HepG2 (cell line): ENCODE measurements around the gene BMPR1B.
"Not testable (repeated sequence)": the region's sequence is repeated elsewhere in the genome, so short reads cannot be mapped to it uniquely, and the experiment has no call there.

ENCODE experiments used
- ARNT ChIP-seq: fragments of 450-650 bp; IDR thresholded peaks from 2 replicates; pipeline ENCODE4 v1.6.1; 2017
- POLR2A ChIP-seq, 2 experiments: IDR thresholded peaks; 2 replicates each; pipeline ENCODE4 v1.6.1; 2011; ENCODE audit warnings: low read depth in 2 of 2, low read length in 2 of 2, mild to moderate bottlenecking in 1 of 2, moderate library complexity in 1 of 2; ENCODE audit not compliant: insufficient read depth in 1 of 2
- POLR2AphosphoS5 ChIP-seq: IDR thresholded peaks from 2 replicates; pipeline ENCODE4 v1.6.1; 2012; ENCODE audit warnings: low read depth, low read length
- ZNF558 ChIP-seq: sonication (generic); formaldehyde crosslinking; IDR thresholded peaks from 2 replicates; pipeline ENCODE4 v1.9.0; 2022; ENCODE audit warnings: mild to moderate bottlenecking, missing genetic modification reagents, borderline replicate concordance
- ZNF562 ChIP-seq: sonication (generic); formaldehyde crosslinking; IDR thresholded peaks from 2 replicates; pipeline ENCODE4 v1.8.0; 2022; ENCODE audit warnings: missing genetic modification reagents, borderline replicate concordance
- TF ChIP-seq, protein P1 (sequence below): sonication (generic); formaldehyde crosslinking; IDR thresholded peaks from 2 replicates; pipeline ENCODE4 v1.4.0; 2020; ENCODE audit warnings: missing genetic modification reagents

DNA sequence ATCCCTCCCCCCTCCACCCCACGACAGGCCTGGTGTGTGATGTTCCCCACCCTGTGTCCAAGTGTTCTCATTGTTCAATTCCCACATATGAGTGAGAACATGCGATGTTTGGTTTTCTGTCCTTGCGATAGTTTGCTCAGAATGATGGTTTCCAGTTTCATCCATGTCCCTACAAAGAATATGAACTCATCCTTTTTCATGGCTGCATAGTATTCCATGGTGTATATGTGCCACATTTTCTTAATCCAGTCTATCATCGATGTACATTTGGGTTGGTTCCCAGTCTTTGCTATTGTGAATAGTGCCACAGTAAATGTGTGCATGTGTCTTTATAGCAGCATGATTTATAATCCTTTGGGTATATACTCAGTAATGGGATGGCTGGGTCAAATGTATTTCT, 376.3 kb downstream of the BMPR1B start:
- TF ChIP-seq POLR2A (IDR thresholded peaks at IDR 0.05; ENCODE audit: insufficient read depth in 1 of 2, low read depth in 2 of 2, low read length in 2 of 2); ZNF562 (CRISPR knock-in tag); ZNF558 (CRISPR knock-in tag); POLR2AphosphoS5; ARNT: not testable (repeated sequence)
- TF ChIP-seq, protein P1, sequence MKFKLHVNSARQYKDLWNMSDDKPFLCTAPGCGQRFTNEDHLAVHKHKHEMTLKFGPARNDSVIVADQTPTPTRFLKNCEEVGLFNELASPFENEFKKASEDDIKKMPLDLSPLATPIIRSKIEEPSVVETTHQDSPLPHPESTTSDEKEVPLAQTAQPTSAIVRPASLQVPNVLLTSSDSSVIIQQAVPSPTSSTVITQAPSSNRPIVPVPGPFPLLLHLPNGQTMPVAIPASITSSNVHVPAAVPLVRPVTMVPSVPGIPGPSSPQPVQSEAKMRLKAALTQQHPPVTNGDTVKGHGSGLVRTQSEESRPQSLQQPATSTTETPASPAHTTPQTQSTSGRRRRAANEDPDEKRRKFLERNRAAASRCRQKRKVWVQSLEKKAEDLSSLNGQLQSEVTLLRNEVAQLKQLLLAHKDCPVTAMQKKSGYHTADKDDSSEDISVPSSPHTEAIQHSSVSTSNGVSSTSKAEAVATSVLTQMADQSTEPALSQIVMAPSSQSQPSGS, result not testable (repeated sequence)
